GM18907 (cell line): ENCODE measurements around the gene GREB1L.
A peak's percentile ranks its signal among the peaks of the same experiment; 100 is the strongest.
"Not testable (repeated sequence)": the region's sequence is repeated elsewhere in the genome, so short reads cannot be mapped to it uniquely, and the experiment has no call there.

Source experiments
- ATAC-seq: cut with Tn5 transposase; IDR thresholded peaks from one replicate; pipeline ENCODE4 v1.9.1; 2021; ENCODE audit warnings: mild to moderate bottlenecking, moderate library complexity; ENCODE audit not compliant: unreplicated experiment

Gene GREB1L

GRCh38 chr18:21242141-21242779 lies at the start of gene GREB1L:
GREB1L (plus strand) TSS chr18:21242232; CDS start chr18:21383519, 141,287 bp downstream.
- ATAC-seq: no peak

DNA sequence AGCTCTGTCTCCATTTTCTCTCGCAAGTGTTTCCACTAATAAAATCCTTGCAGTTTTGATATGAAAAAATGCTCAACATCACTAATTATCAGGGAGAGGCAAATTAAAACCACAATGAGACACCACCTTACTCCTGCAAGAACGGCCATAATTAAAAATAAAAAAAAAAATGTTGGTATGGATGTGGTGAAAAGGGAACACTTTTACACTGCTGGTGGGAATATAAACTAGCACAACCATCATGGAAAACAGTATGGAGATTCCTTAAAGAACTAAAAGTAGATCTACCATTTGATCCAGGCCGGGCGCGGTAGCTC lies 49.8 kb upstream of the GREB1L start:
- no peak for ATAC-seq

GRCh38 chr18:21194871-21195771 lies 46.9 kb upstream of the GREB1L start:
- peak; percentile 76 for ATAC-seq

- ATAC-seq: no peak
Measured at GRCh38 chr18:21196426-21196825, 45.6 kb upstream of the GREB1L start.

DNA sequence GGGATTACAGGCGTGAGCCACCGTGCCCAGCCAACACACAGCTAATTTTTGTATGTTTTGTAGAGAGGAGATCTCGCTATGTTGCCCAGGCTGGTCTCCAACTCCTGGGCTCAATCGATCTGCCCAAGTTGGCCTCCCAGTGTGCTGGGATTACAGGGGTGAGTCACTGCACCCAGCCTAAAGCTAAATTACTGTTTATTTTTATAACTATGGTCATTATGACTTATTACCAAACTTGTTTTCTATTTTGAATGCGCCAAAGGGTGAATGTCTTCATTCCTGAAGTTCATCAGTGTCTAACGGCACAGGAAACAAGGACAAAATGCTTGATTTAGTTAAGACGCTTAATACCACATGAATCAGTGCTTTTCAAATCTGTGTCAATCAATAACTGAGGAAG lies 38.9 kb upstream of the GREB1L start:
- ATAC-seq: no peak

- no peak for ATAC-seq
Measured at GRCh38 chr18:21203542-21204241, 38.3 kb upstream of the GREB1L start.

- ATAC-seq: no peak
Measured at GRCh38 chr18:21205695-21206094, 36.3 kb upstream of the GREB1L start.

GRCh38 chr18:21210278-21210677 lies 31.8 kb upstream of the GREB1L start:
- ATAC-seq: no peak

- no peak for ATAC-seq
Measured at GRCh38 chr18:21210784-21211183, 31.2 kb upstream of the GREB1L start.

DNA sequence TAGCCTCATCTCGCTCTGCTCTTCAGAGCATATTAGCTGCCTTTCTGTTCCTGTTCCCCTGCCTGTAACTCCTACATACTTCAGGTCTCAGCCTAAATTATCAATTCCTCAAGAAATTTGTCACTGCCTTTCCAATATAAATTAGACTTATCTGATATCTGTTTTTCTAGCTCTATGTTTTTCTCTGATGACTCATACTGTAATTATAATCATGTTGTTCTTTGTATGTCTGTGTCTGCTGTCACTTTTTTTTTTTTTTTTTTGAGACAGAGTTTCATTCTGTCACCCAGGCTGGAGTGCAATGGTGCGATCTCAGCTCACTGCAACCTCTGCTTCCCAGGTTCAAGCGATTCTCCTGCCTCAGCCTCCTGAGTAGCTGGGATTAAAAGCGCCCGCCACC lies 27.6 kb upstream of the GREB1L start:
- ATAC-seq: not testable (repeated sequence)

GRCh38 chr18:21215490-21215889 lies 26.5 kb upstream of the GREB1L start:
- ATAC-seq: no peak

DNA sequence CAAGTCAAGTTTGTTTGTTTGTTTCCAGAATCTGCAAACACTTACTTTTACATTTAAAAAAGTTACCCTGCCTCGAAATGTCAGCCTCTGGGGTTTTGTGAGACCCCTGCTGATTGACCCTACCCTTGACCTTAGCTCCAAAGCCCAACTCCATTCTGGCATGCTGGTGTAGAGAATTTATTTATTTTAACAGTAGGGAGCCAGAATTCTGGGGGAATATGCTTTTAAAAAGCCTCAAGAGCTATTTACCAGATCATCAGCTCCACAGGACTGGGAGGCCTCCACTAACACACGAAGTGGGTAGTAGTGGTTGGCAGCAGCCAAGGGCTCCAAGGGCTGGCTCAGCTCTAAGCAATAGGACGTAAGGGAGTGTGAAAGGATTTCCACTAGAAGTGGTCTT lies 23.2 kb upstream of the GREB1L start:
- ATAC-seq: no peak

DNA sequence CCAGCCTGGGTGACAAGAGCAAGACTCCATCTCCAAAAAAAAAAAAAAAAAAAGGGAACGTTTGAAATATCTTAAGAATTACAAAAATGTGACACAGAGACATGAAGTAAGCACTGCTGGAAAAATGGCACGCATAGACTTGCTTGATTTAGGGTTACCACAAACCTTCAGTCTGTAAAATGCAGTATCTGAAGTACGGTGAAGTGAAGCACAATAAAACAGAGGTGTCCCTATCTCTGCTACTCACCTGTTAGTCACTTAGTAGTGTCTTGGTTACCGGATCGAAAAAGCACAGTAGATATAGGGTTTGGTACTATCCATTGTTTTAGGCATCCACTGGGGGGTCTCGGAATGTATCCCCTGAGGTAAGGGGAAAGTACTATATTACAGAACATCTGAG lies 11.6 kb upstream of the GREB1L start:
- ATAC-seq: no peak

- no peak for ATAC-seq
Measured at GRCh38 chr18:21241301-21242048, 557 bp upstream of the GREB1L start.

DNA sequence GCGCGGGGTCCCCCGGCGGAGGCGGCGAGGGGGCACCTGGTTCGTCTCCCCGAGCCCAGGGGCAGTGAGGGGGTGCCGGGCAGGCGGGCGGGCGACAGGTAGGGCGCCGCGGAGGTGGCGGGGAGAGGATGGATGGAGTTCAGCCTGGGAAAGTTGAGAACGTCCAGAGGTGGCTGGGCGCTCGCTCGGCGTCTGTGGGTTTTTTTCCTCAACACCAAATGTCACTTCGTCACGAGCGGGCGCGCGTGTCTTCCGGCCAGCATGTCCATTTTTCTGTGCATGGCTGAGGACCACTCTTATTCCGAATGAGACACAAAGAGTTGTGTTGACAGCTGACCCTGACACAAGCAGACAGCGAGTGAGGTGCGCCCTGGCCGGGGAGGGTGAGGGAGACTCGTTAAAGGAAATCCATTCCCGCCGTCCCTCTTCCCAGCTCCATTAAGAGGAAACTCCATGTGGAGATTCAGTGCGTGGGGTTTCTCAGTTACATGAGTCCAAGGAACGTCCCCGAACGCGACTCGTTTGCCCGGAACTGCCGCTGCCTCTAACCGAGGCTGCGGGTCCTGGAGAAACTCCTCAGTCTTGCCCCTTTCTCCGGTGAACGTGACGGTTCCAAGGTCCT lies 859 bp downstream of the GREB1L start:
- no peak for ATAC-seq

DNA sequence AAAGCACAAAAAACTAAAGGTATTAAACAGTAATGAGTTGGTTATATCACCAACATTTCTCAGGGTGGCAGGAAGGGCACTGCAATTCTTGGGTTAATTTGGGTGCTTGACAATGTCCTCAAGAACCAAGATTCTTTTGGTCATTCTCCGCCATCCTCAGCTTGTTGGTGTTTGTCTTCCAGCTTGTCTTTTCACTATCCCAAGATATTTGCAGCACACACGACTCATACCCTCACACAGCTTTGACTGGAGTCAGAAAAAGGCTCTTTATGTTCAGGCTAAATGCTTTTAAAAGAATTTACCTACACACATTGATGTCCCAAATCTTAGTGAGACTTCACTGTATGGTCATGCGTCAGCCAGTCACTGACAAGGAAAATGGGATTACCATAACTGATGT lies 12.5 kb downstream of the GREB1L start:
- ATAC-seq: no peak

DNA sequence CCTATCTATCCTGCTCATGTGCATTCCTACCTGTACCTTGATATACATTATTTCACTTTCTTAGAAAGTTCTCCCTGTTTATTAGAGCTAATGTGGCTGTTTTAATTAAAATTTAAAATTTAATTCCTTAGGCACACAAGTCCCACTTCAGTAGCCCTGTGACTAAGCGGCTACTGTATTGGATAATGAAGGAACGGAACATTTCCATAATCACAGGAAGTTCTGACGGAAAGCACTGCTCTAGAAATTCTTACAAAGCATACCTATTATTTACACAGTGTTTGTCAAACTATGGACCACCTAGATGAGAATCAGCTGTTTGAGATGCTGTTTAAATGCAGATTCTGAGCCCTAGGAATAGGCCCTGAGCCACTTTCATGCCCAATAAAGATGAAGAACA lies 13.2 kb downstream of the GREB1L start:
- ATAC-seq: no peak

- no peak for ATAC-seq
Measured at GRCh38 chr18:21257386-21257785, 15.4 kb downstream of the GREB1L start.

DNA sequence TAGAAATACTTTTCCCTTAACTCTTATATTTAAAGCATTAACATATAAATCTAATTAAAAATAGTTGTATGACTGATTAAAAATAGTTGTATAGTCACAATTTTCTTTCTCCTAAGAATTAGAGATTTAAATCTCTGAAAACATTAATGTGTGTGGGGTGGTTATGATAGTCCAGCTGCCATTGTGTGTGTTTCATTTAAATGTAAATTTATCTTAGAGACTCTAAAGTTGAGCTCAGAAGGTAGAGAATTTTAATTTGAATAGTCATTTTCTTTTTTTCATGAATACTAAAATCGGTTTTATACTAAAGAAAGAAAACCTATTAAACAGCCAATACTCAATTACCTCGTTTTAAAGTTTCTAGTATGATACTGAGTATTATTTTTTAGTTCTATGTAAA lies 18.6 kb downstream of the GREB1L start:
- ATAC-seq: no peak

DNA sequence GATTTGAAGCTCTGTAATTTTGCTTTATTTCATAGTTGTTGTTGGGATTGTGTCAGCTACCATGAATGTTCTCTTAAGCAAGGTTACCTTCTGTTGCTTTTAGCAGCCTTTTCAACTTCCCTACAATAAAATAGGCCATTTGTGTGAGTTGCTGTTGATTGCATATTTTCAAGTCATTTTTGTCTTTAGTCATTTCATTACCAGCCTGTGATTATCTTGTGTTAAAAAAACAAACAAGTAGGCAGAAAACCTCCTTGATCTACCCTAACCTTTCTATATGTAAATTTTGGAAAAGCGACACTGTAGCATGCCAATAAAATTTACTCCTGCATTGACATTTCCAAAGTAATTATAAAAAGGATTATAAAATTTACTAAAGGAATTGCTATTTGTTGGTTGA lies 19.3 kb downstream of the GREB1L start:
- ATAC-seq: no peak

GRCh38 chr18:21262244-21262643 lies 20.2 kb downstream of the GREB1L start:
- no peak for ATAC-seq
